Astrocyte (in vitro differentiated cells and primary cell): ENCODE results near the gene CILP. TPM values are rescaled to one million over a fixed set of nuclear protein-coding genes. Genes with fewer than 3 reads are reported as not detected.

ENCODE experiments used
- DNase-seq: peaks from one replicate; pipeline ENCODE4 v3.0.0-alpha.2; 2010; ENCODE audit warnings: low read depth
- FAIRE-seq: peaks from 2 replicates; lab custom pipeline; 2011; peaks lifted over from hg19 to GRCh38; lab: Jason Lieb, UNC
- H2AFZ ChIP-seq: 2 replicates; pipeline ENCODE4 v1.6.0; 2012; ENCODE audit warnings: low read depth, low read length, inconsistent platforms
- H3K27ac ChIP-seq: 2 replicates; pipeline ENCODE4 v1.5.1; 2011; ENCODE audit warnings: low read depth, low read length, inconsistent platforms
- H3K27me3 ChIP-seq: 2 replicates; pipeline ENCODE4 v1.6.0; 2011; ENCODE audit warnings: low read length, inconsistent platforms; ENCODE audit not compliant: insufficient read depth
- H3K36me3 ChIP-seq: 2 replicates; pipeline ENCODE4 v1.5.1; 2011; ENCODE audit warnings: low read length, inconsistent platforms; ENCODE audit not compliant: insufficient read depth
- H3K4me1 ChIP-seq: 2 replicates; pipeline ENCODE4 v1.5.1; 2011; ENCODE audit warnings: low read length, inconsistent platforms; ENCODE audit not compliant: insufficient read depth
- H3K4me2 ChIP-seq: 2 replicates; pipeline ENCODE4 v1.6.0; 2012; ENCODE audit warnings: low read length, inconsistent platforms
- H3K4me3 ChIP-seq: 2 replicates; pipeline ENCODE4 v1.5.1; 2011; ENCODE audit warnings: low read depth, mild to moderate bottlenecking, low read length, inconsistent platforms; ENCODE audit not compliant: insufficient read depth
- H3K79me2 ChIP-seq: 2 replicates; pipeline ENCODE4 v1.6.0; 2012; ENCODE audit warnings: mild to moderate bottlenecking, low read length, inconsistent platforms; ENCODE audit not compliant: insufficient read depth
- H3K9ac ChIP-seq: 2 replicates; pipeline ENCODE4 v1.6.0; 2012; ENCODE audit warnings: mild to moderate bottlenecking, low read length, inconsistent platforms
- H3K9me3 ChIP-seq: 2 replicates; pipeline ENCODE4 v1.5.1; 2012; ENCODE audit warnings: low read depth, mild to moderate bottlenecking, low read length, inconsistent platforms; ENCODE audit not compliant: insufficient read depth
- H4K20me1 ChIP-seq: 2 replicates; pipeline ENCODE4 v1.6.0; 2012; ENCODE audit warnings: low read length, inconsistent platforms; ENCODE audit not compliant: insufficient read depth
- H3K27ac Mint-ChIP-seq: one replicate; pipeline ENCODE4 v1.8.0; 2021; ENCODE audit warnings: mild to moderate bottlenecking, mixed read lengths; ENCODE audit not compliant: unreplicated experiment
- H3K27me3 Mint-ChIP-seq: one replicate; pipeline ENCODE4 v1.8.0; 2021; ENCODE audit warnings: low read depth, mixed read lengths; ENCODE audit not compliant: unreplicated experiment
- H3K36me3 Mint-ChIP-seq: one replicate; pipeline ENCODE4 v1.8.0; 2021; ENCODE audit warnings: low read depth, mixed read lengths; ENCODE audit not compliant: unreplicated experiment
- H3K4me1 Mint-ChIP-seq: one replicate; pipeline ENCODE4 v1.8.0; 2021; ENCODE audit warnings: low read depth, mixed read lengths; ENCODE audit not compliant: unreplicated experiment
- H3K4me3 Mint-ChIP-seq: one replicate; pipeline ENCODE4 v1.8.0; 2021; ENCODE audit warnings: mild to moderate bottlenecking, moderate library complexity, mixed read lengths; ENCODE audit not compliant: unreplicated experiment
- H3K9me3 Mint-ChIP-seq: one replicate; pipeline ENCODE4 v1.8.0; 2021; ENCODE audit warnings: mild to moderate bottlenecking, mixed read lengths; ENCODE audit not compliant: unreplicated experiment
- EZH2 ChIP-seq: IDR thresholded peaks from 2 replicates; pipeline ENCODE4 v1.6.1; 2012; ENCODE audit warnings: mild to moderate bottlenecking, low read length, inconsistent platforms; ENCODE audit not compliant: insufficient read depth
- total RNA-seq: library from RNA; stranded (reverse); gene quantifications from 2 replicates; pipeline ENCODE4 v1.2.1, GENCODE V29; 2021
- TF ChIP-seq, protein P1 (sequence below): IDR thresholded peaks from 2 replicates; pipeline ENCODE4 v1.5.1; 2011; ENCODE audit warnings: low read depth, mild to moderate bottlenecking, inconsistent platforms, low read length, moderate library complexity; ENCODE audit not compliant: insufficient read depth

CILP gene
- total RNA-seq, 1 donor from 2014 or later, result 1.1 TPM

- Histone ChIP-seq H3K79me2 (no peaks in the 10 kb centered on the region), H3K4me2 (no peak overlapping the region), H3K9ac (no peak overlapping the region), H3K27me3 (peaks cover 8% of the 10 kb centered on the region), H3K36me3 (no peaks in the 10 kb centered on the region), H3K9me3 (no peaks in the 10 kb centered on the region), H2AFZ (no peak overlapping the region), H3K27ac (no peak overlapping the region), H3K4me1 (no peaks in the 10 kb centered on the region), H3K4me3 (no peak overlapping the region), H4K20me1 (no peaks in the 10 kb centered on the region)
- H3K36me3 Mint-ChIP-seq, result peaks cover 3% of the 10 kb centered on the region
- H3K27ac Mint-ChIP-seq, result no peak overlapping the region
- FAIRE-seq (no peak), DNase-seq (no peak)
- H3K4me1 Mint-ChIP-seq, result no peaks in the 10 kb centered on the region
- TF ChIP-seq, protein P1, sequence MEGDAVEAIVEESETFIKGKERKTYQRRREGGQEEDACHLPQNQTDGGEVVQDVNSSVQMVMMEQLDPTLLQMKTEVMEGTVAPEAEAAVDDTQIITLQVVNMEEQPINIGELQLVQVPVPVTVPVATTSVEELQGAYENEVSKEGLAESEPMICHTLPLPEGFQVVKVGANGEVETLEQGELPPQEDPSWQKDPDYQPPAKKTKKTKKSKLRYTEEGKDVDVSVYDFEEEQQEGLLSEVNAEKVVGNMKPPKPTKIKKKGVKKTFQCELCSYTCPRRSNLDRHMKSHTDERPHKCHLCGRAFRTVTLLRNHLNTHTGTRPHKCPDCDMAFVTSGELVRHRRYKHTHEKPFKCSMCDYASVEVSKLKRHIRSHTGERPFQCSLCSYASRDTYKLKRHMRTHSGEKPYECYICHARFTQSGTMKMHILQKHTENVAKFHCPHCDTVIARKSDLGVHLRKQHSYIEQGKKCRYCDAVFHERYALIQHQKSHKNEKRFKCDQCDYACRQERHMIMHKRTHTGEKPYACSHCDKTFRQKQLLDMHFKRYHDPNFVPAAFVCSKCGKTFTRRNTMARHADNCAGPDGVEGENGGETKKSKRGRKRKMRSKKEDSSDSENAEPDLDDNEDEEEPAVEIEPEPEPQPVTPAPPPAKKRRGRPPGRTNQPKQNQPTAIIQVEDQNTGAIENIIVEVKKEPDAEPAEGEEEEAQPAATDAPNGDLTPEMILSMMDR, result no peak
- TF ChIP-seq EZH2, result no peak
- peaks cover 24% of the 10 kb centered on the region for H3K27me3 Mint-ChIP-seq
- H3K4me3 Mint-ChIP-seq, result no peak overlapping the region
- H3K9me3 Mint-ChIP-seq, result no peaks in the 10 kb centered on the region
These were observed 9.4 kb downstream of the CILP start for GRCh38 chr15:65201918-65202317.

DNA sequence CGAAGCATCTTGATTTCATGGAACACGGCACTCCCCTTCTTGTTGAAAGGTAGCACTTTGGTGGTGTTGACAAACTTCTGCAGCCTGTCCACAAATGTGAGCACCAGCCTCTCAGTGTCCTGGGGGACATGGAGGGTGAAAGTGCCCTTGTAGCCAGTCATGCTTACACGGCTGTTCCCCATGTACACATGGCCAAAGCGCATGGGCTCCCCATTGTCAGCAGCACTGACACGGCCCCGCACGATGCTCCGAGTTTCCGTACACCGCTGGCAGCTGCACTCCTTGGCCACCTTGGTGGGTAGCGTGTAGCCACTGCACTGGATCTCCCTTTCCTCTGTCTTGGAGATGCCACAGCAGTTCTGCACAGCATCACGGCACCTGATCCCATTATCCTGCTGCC is 12.7 kb downstream of the CILP start:
- Histone ChIP-seq H3K27me3 (peaks cover 12% of the 10 kb centered on the region), H3K4me1 (no peaks in the 10 kb centered on the region), H3K4me2 (no peak overlapping the region), H3K27ac (no peak overlapping the region), H3K79me2 (no peaks in the 10 kb centered on the region), H3K4me3 (no peak overlapping the region), H3K9ac (no peak overlapping the region), H2AFZ (no peak overlapping the region), H4K20me1 (no peaks in the 10 kb centered on the region), H3K36me3 (no peaks in the 10 kb centered on the region), H3K9me3 (no peaks in the 10 kb centered on the region)
- peaks cover 3% of the 10 kb centered on the region for H3K36me3 Mint-ChIP-seq
- TF ChIP-seq, protein P1, result no peak
- TF ChIP-seq EZH2, result no peak
- no peak for FAIRE-seq
- no peak for DNase-seq
- no peak overlapping the region for H3K4me3 Mint-ChIP-seq
- no peaks in the 10 kb centered on the region for H3K9me3 Mint-ChIP-seq
- no peak overlapping the region for H3K27ac Mint-ChIP-seq
- H3K27me3 Mint-ChIP-seq, result peaks cover 16% of the 10 kb centered on the region
- H3K4me1 Mint-ChIP-seq, result no peaks in the 10 kb centered on the region

- no peaks in the 10 kb centered on the region for H3K9me3 Mint-ChIP-seq
- FAIRE-seq (no peak), DNase-seq (no peak)
- H3K27ac Mint-ChIP-seq, result no peak overlapping the region
- Histone ChIP-seq H3K9ac (no peak overlapping the region), H3K4me1 (no peaks in the 10 kb centered on the region), H4K20me1 (no peaks in the 10 kb centered on the region), H3K27ac (no peak overlapping the region), H3K4me2 (no peak overlapping the region), H3K27me3 (peaks cover 12% of the 10 kb centered on the region), H3K36me3 (no peaks in the 10 kb centered on the region), H3K4me3 (no peak overlapping the region), H3K79me2 (no peaks in the 10 kb centered on the region), H3K9me3 (no peaks in the 10 kb centered on the region), H2AFZ (no peak overlapping the region)
- H3K36me3 Mint-ChIP-seq, result peaks cover 3% of the 10 kb centered on the region
- H3K4me3 Mint-ChIP-seq, result no peak overlapping the region
- no peaks in the 10 kb centered on the region for H3K4me1 Mint-ChIP-seq
- TF ChIP-seq, protein P1, result no peak
- no peak for TF ChIP-seq EZH2
- peaks cover 18% of the 10 kb centered on the region for H3K27me3 Mint-ChIP-seq
These were observed 14.0 kb downstream of the CILP start for GRCh38 chr15:65197337-65197645.
